ENCODE data around the gene IFI27L1. TPM values are rescaled to one million over a fixed set of nuclear protein-coding genes. Genes with fewer than 3 reads are reported as not detected.

IFI27L1 gene
- polyA plus RNA-seq, 3 donors, result 2.1 to 3.1 (median 2.2) TPM

- intact Hi-C loops (cut with micrococcal nuclease), result no loop called here
- Mint-ChIP-seq H3K36me3 (peaks cover 23 to 25% of the 10 kb centered on the region in 2 donors), H3K27me3 (ENCODE audit: low read depth in 3 of 3) (peaks cover 0 to 1% (median 0%) of the 10 kb centered on the region in 3 donors), H3K9me3 (no peaks in the 10 kb centered on the region), H3K27ac (no peak overlapping the region), H3K4me1 (no peaks in the 10 kb centered on the region), H3K4me3 (no peak overlapping the region)
- no peak overlapping the region for H2AFZ ChIP-seq (ENCODE audit: insufficient read depth, low read depth, low read length, poor library complexity, severe bottlenecking)
- H3K4me3 ChIP-seq (replicated peaks in 1 of 3; ENCODE audit: low read depth in 2 of 3, low read length in 3 of 3), result no peak overlapping the region
- no peak overlapping the region for H3K9ac ChIP-seq (ENCODE audit: insufficient read depth, low read length, poor library complexity, severe bottlenecking)
- H4K20me1 ChIP-seq (ENCODE audit: insufficient read depth, low read length), result no peaks in the 10 kb centered on the region
- H3K36me3 ChIP-seq (replicated peaks in 1 of 2; ENCODE audit: control insufficient read depth in 1 of 2, insufficient read depth in 2 of 2, low read length in 2 of 2), result peaks cover 3 to 22% of the 10 kb centered on the region in 2 donors
- no peaks in the 10 kb centered on the region for H3K9me3 ChIP-seq (replicated peaks in 1 of 2; ENCODE audit: control insufficient read depth in 1 of 2, insufficient read depth in 1 of 2, low read length in 2 of 2)
- H3K4me2 ChIP-seq (replicated peaks; ENCODE audit: extremely low read depth, low read length, poor library complexity, severe bottlenecking), result no peak overlapping the region
- WGBS (ENCODE audit: insufficient coverage), result 93% methylated on average over 13 of the region's 13 CpGs
- no peak for DNase-seq
- no peak overlapping the region for H3K27ac ChIP-seq (ENCODE audit: low read depth in 1 of 2, low read length in 2 of 2)
- no peaks in the 10 kb centered on the region for H3K27me3 ChIP-seq (ENCODE audit: control insufficient read depth in 2 of 2, insufficient read depth in 2 of 2, low read length in 2 of 2)
- no peaks in the 10 kb centered on the region for H3K4me1 ChIP-seq (ENCODE audit: control insufficient read depth in 1 of 2, insufficient read depth in 2 of 2, low read length in 2 of 2)
- H3K79me2 ChIP-seq (ENCODE audit: insufficient read depth, low read length), result no peaks in the 10 kb centered on the region
- no peak for TF ChIP-seq CTCF (IDR thresholded peaks at IDR 0.05)
Observed at GRCh38 chr14:94040796-94041195, 40.3 kb upstream of the IFI27L1 start.

- Mint-ChIP-seq H3K4me3 (no peak overlapping the region), H3K27me3 (ENCODE audit: low read depth in 3 of 3) (peaks cover 0 to 1% (median 0%) of the 10 kb centered on the region in 3 donors), H3K36me3 (peaks cover 24 to 33% of the 10 kb centered on the region in 2 donors), H3K4me1 (no peaks in the 10 kb centered on the region), H3K27ac (no peak overlapping the region), H3K9me3 (no peaks in the 10 kb centered on the region)
- Histone ChIP-seq H3K27ac (ENCODE audit: low read depth in 1 of 2, low read length in 2 of 2) (no peak overlapping the region), H2AFZ (ENCODE audit: insufficient read depth, low read depth, low read length, poor library complexity, severe bottlenecking) (no peak overlapping the region), H3K36me3 (replicated peaks in 1 of 2; ENCODE audit: control insufficient read depth in 1 of 2, insufficient read depth in 2 of 2, low read length in 2 of 2) (peaks cover 11 to 32% of the 10 kb centered on the region in 2 donors), H3K9ac (ENCODE audit: insufficient read depth, low read length, poor library complexity, severe bottlenecking) (no peak overlapping the region), H3K4me2 (replicated peaks; ENCODE audit: extremely low read depth, low read length, poor library complexity, severe bottlenecking) (no peak overlapping the region), H3K4me1 (ENCODE audit: control insufficient read depth in 1 of 2, insufficient read depth in 2 of 2, low read length in 2 of 2) (no peaks in the 10 kb centered on the region), H4K20me1 (ENCODE audit: insufficient read depth, low read length) (no peaks in the 10 kb centered on the region), H3K9me3 (replicated peaks in 1 of 2; ENCODE audit: control insufficient read depth in 1 of 2, insufficient read depth in 1 of 2, low read length in 2 of 2) (no peaks in the 10 kb centered on the region), H3K79me2 (ENCODE audit: insufficient read depth, low read length) (no peaks in the 10 kb centered on the region), H3K27me3 (ENCODE audit: control insufficient read depth in 2 of 2, insufficient read depth in 2 of 2, low read length in 2 of 2) (no peaks in the 10 kb centered on the region), H3K4me3 (replicated peaks in 1 of 3; ENCODE audit: low read depth in 2 of 3, low read length in 3 of 3) (no peak overlapping the region)
- DNase-seq, result no peak
- intact Hi-C loops (cut with micrococcal nuclease), result no loop called here
- WGBS (ENCODE audit: insufficient coverage), result 97% methylated on average over 16 of the region's 18 CpGs
- TF ChIP-seq CTCF (IDR thresholded peaks at IDR 0.05), result no peak
Observed at GRCh38 chr14:94041551-94042346, 39.4 kb upstream of the IFI27L1 start.

Measured in CD14-positive monocyte (primary cell).